KMS-11 (cell line): Measurements from ENCODE around the gene TOMM40.

Experiments used
- H2AFZ ChIP-seq: fragments of 200-600 bp; sonication (generic); 2 replicates; pipeline ENCODE4 v1.6.1; 2016; ENCODE audit warnings: antibody characterized with exemption, mixed run types, low read depth
- H3K27ac ChIP-seq: fragments of 200-600 bp; sonication (generic); 2 replicates; pipeline ENCODE4 v1.6.1; 2016; ENCODE audit warnings: mild to moderate bottlenecking, mixed run types
- H3K27me3 ChIP-seq: fragments of 200-600 bp; sonication (generic); 2 replicates; pipeline ENCODE4 v1.6.1; 2017; ENCODE audit warnings: mild to moderate bottlenecking, low read depth, mixed run types, moderate library complexity; ENCODE audit not compliant: insufficient read depth
- H3K36me3 ChIP-seq: fragments of 200-600 bp; sonication (generic); 2 replicates; pipeline ENCODE4 v1.6.1; 2017; ENCODE audit warnings: mild to moderate bottlenecking, mixed run types; ENCODE audit not compliant: insufficient read depth
- H3K4me1 ChIP-seq: fragments of 200-600 bp; sonication (generic); 2 replicates; pipeline ENCODE4 v1.6.1; 2016; ENCODE audit warnings: mild to moderate bottlenecking, low read depth, mixed run types; ENCODE audit not compliant: poor library complexity, severe bottlenecking
- H3K4me2 ChIP-seq: fragments of 200-600 bp; sonication (generic); 2 replicates; pipeline ENCODE4 v1.7.0; 2016; ENCODE audit warnings: mild to moderate bottlenecking, mixed run types
- H3K4me3 ChIP-seq: fragments of 200-600 bp; sonication (generic); IDR thresholded peaks from 2 replicates; pipeline ENCODE4 v1.6.1; 2017; ENCODE audit warnings: low read depth, low read length, mixed read lengths; ENCODE audit not compliant: insufficient read depth
- H3K79me2 ChIP-seq: fragments of 200-600 bp; sonication (generic); 2 replicates; pipeline ENCODE4 v1.6.1; 2016; ENCODE audit warnings: low read depth, mixed run types; ENCODE audit not compliant: insufficient read depth
- H3K9ac ChIP-seq: fragments of 200-600 bp; sonication (generic); 2 replicates; pipeline ENCODE4 v1.6.1; 2016; ENCODE audit warnings: mild to moderate bottlenecking, mixed run types
- H4K20me1 ChIP-seq: fragments of 200-600 bp; sonication (generic); 2 replicates; pipeline ENCODE4 v1.6.1; 2016; ENCODE audit warnings: mild to moderate bottlenecking, mixed run types; ENCODE audit not compliant: insufficient read depth
- CTCF ChIP-seq: fragments of 200-600 bp; sonication (generic); conservative IDR thresholded peaks from 2 replicates; pipeline ENCODE4 v1.6.1; 2017; ENCODE audit warnings: low read depth, mild to moderate bottlenecking, antibody characterized with exemption, low read length, moderate library complexity, mixed read lengths

Gene TOMM40

GRCh38 chr19:44943801-44944249 lies 52.8 kb downstream of the TOMM40 start:
- no peaks in the 10 kb centered on the region for H3K4me1 ChIP-seq
- no peak overlapping the region for H3K27ac ChIP-seq
- H3K36me3 ChIP-seq, result no peaks in the 10 kb centered on the region
- no peak overlapping the region for H3K9ac ChIP-seq
- no peak for TF ChIP-seq CTCF
- H4K20me1 ChIP-seq, result no peaks in the 10 kb centered on the region
- no peaks in the 10 kb centered on the region for H3K79me2 ChIP-seq
- no peak overlapping the region for H3K4me3 ChIP-seq
- no peaks in the 10 kb centered on the region for H3K27me3 ChIP-seq
- no peak overlapping the region for H3K4me2 ChIP-seq
- no peak overlapping the region for H2AFZ ChIP-seq

- Histone ChIP-seq H3K36me3 (no peaks in the 10 kb centered on the region), H3K27me3 (no peaks in the 10 kb centered on the region), H3K27ac (no peak overlapping the region), H3K79me2 (no peaks in the 10 kb centered on the region), H3K4me1 (no peaks in the 10 kb centered on the region), H3K4me2 (no peak overlapping the region), H3K9ac (no peak overlapping the region), H2AFZ (no peak overlapping the region), H4K20me1 (no peaks in the 10 kb centered on the region), H3K4me3 (no peak overlapping the region)
- no peak for TF ChIP-seq CTCF
Observed at GRCh38 chr19:44947041-44947581, 56.1 kb downstream of the TOMM40 start.

GRCh38 chr19:44948237-44948636 lies 57.2 kb downstream of the TOMM40 start:
- no peak overlapping the region for H3K27ac ChIP-seq
- no peaks in the 10 kb centered on the region for H4K20me1 ChIP-seq
- no peaks in the 10 kb centered on the region for H3K27me3 ChIP-seq
- no peak overlapping the region for H2AFZ ChIP-seq
- H3K4me1 ChIP-seq, result no peaks in the 10 kb centered on the region
- no peaks in the 10 kb centered on the region for H3K36me3 ChIP-seq
- no peak overlapping the region for H3K4me2 ChIP-seq
- no peak overlapping the region for H3K9ac ChIP-seq
- H3K4me3 ChIP-seq, result no peak overlapping the region
- no peak for TF ChIP-seq CTCF
- H3K79me2 ChIP-seq, result no peaks in the 10 kb centered on the region

- Histone ChIP-seq H3K79me2 (no peaks in the 10 kb centered on the region), H2AFZ (no peak overlapping the region), H3K27ac (no peak overlapping the region), H3K27me3 (no peaks in the 10 kb centered on the region), H3K36me3 (no peaks in the 10 kb centered on the region), H3K4me2 (no peak overlapping the region), H3K4me1 (peaks cover 4% of the 10 kb centered on the region), H3K9ac (no peak overlapping the region), H3K4me3 (no peak overlapping the region), H4K20me1 (no peaks in the 10 kb centered on the region)
- TF ChIP-seq CTCF, result no peak
Observed at GRCh38 chr19:44948763-44949374, 57.8 kb downstream of the TOMM40 start.
